NOMO-1 (cell line): Measurements from ENCODE around the gene TRABD2B.

Experiments used
- DNase-seq, 2 experiments: peaks; one replicate each; lab custom pipeline; 2025; ENCODE audit not compliant: unreplicated experiment in 2 of 2; lab: John Stamatoyannopoulos, UW

The TRABD2B gene

DNA sequence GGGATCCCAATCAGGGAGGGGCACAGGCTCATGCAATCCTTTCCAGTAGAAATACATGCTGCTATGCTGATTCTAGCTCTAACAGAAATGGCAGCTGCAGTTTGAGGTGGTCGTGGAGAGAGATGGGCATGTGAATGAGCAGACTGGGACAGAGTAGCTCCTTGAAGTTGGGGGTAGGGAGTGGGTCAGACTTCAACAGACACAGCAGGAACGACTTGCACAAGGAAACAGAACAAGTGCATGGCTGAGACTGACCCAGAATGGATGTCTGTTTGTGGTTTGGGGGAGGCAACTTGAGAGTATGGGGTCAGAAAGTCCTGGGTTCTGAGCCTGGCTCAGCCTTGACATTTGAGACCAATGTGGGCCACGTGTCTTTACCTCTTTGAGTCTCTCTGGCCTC is 25.1 kb upstream of the TRABD2B start:
- DNase-seq: no peak

GRCh38 chr1:48021792-48022191 is 24.6 kb upstream of the TRABD2B start:
- DNase-seq: no peak

GRCh38 chr1:48019714-48020315 is 22.6 kb upstream of the TRABD2B start:
- DNase-seq: peak; percentile 26 to 30

DNA sequence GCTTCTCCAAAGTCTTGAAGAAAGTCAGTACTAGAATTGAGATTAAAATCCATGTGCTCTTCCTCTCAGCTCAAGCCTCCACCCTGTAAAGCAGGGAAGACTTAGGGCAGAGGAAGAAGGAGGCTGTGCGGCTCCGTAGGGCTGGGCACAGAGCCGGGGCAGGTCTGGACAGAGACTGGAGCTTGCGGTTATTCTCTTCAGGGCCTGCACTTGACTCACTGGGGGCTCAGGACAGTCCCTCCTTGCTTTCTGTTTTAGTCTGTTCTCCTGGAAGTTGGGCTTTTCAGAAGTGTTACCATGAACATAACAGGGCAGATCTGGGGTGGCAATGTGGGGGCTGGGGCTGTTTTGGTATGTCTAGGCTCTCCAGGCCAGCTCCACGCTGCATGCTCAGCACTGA is 21.6 kb upstream of the TRABD2B start:
- DNase-seq: no peak

GRCh38 chr1:48017716-48018115 is 20.5 kb upstream of the TRABD2B start:
- DNase-seq: no peak

DNA sequence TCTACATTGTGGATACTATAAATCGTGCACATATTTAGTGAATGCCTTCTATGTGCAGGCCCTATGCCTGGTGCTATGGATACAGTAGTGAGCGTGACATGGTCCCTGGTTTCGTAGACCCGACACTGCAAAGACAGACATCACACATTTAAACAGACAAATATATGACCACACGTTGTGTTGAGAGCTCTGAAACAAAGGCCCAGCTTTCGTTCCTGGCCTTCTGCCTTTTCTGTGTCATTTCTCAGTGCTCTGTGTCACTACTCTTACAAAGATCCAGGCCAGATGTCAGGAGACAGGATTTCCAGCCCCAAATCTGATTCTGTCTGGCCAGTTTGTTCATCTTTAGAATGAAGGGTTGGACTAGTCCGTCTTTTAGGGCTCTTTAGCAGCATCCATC is 19.3 kb upstream of the TRABD2B start:
- no peak for DNase-seq

DNA sequence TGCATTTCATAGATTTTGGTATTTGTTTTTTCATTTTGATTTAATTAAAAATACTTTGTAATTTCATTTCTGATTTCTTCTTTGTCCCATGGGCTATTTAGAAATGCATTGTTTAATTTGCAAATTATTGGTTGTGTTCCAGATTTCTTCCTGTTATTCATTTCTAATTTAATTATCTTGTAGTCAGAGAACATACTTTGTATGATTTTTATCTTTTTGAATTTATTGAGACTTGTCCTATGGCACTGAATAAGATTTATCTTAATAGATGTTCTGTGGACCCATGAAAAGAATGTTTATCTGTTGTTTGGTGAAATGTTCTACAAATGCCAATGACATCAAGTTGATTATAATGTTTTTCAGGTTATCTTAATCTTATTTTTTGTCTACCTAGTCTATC is 16.1 kb upstream of the TRABD2B start:
- no peak for DNase-seq

- DNase-seq: no peak
These were observed 9.9 kb upstream of the TRABD2B start for GRCh38 chr1:48007047-48007446.

DNA sequence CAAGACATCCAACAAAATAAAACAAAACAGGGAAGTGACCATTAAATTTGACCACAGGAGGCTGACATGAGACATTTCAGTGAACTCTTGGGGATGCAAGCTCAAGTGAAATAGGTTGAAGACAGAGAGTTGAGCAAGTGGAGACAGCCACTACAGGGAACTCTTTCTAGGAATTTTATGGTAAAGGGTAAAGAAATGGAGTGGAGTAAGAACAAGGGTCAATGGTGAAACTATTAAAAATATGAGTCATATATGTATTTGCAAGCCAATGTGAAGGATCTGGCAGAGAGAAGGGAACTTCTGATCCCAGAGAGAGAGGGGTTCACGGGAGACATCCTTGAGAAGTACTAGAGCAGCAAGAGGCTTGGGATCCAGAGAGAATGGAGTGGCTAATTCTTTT is 9.1 kb upstream of the TRABD2B start:
- no peak for DNase-seq

DNA sequence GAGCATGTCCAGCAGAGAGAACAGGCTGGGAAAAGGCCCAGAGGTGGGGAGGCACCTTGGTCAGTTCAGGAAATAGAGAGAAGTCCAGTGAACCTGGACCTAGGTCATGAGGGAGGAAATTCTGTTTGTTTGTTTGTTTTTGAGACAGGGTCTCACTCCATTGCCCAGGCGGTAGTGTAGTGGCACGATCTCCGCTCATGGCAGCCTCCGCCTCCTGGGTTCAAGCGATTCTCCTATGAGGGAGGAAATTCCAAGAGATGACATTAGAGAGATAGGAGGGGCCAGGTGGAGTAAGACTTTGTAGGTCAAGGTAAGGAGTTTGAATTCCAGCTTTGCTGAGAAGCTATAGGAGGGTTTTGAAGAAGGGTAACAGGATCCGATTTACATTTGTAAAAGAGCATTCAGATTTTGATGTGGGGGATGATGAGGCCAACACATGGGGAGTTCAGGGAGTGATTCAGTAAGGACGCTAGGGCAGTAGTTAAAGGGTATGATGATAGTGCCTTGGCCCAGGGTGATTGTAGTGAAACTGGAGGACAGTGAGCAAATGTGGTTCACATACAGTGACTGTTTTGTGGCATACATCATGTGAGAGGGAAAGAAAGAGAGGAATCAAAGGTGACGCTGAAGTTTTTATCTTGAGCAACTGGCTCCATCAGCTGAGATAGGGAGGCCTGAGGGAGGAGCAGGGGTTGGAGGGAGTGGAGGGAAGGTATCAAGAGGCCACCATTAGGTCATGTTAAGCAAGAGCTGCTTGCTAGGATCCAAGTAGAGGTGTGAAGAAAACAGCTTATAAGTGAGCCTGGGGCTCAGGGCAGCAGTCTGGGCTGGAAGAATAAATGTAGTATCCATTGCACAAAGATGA is 8.3 kb upstream of the TRABD2B start:
- no peak for DNase-seq

- DNase-seq: no peak
These were observed 6.8 kb upstream of the TRABD2B start for GRCh38 chr1:48003741-48004531.

- DNase-seq: no peak
These were observed 5.0 kb upstream of the TRABD2B start for GRCh38 chr1:48002142-48002541.

GRCh38 chr1:48001696-48002095 is 4.5 kb upstream of the TRABD2B start:
- no peak for DNase-seq

DNA sequence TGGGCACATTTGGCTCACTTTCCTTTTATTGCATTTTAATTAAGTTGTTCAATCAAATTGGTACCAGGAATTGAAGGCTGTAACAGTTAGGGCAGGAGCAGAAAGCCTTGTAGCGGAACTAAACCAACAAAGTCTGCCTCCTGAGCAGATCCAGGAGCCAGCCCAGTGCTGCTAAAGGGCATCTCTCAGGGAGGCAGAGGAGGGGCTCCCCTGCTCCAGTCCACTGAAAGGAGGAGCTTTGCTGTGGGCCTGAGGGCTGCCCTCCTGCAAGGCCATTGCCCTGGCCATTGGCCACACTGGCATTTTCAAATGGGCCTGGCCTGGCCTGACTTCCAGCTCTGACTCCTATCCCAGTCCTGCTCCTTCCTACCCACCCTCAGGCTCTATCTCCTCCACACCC is 3.7 kb upstream of the TRABD2B start:
- no peak for DNase-seq

DNA sequence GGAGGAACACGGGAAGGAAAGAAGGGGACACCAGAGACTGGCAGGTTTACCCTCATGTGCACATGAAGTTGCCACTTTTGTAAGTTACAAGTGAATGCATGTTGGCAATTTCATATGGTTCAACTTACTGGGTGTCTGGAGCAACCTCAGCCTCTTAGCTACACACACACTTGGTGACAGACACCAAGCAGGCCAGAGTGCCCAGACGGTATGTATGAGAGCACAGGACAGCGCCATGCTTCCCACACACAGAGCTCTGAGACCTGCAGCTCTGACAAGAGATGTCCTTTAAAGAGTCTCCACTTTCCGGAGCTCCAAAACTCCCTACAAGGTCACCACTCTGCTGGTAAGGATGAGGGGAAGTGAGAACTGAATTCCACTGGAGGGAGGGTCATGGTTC is 1.9 kb upstream of the TRABD2B start:
- DNase-seq: no peak

- DNase-seq: no peak
These were observed 1.3 kb upstream of the TRABD2B start for GRCh38 chr1:47998396-47998990.

GRCh38 chr1:47996406-47997226 is 569 bp downstream of the TRABD2B start:
- DNase-seq: no peak

DNA sequence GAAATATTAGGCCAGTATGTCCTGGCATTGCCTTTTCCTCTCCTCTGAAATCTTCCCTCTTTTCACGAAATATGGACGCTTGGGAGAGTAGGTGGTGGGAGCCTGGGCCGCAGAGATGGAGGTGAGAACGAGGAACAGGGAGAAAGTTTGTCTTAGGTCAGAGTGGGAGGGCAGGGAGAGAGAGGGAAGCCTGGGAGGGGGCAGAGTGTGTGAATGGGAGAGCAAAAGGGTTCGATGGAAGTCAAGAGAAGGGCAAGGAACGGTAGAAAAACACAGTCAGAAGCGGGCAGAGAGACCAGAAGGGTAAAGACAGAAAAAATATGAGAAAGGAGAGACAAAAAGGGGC is 1.2 kb downstream of the TRABD2B start:
- DNase-seq: no peak

DNA sequence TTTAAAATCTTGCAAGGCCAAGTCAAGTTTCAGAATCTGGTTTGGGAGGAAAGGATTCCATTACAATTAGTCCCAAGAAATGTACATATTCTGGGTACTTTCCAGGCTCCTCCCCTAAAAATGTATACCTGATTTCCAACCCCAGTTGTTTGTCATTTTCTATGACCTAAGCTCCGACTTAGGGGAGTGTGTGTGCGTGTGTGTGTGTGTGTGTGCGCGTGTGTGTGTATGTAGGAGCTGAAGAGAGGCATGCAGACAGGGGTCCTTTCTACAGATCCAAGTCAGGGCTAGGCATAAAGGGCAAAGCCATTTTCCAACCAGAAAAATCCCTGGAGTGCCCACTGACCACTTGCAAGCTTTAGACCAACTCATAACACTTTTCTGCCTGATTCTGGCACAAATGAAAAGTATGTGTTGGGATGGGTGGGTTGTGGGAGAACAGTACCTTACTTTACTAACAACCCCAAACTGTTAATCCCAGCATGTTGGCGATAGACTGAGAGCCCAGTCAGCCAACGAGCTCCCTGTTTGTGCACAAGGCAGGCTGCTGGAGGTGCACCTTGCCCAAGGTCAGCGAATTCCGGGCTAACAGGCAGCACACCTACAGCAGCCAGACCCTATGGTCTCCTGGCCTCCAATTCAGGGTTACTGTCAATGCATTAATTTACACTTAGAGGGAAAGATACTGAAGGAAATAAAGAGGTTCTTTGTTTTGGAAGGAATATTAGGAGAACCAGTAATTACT is 1.7 kb downstream of the TRABD2B start:
- no peak for DNase-seq
